K562 (cell line): ENCODE results near the gene LRIT3. TPM values are rescaled to one million over a fixed set of nuclear protein-coding genes. Genes with fewer than 3 reads are reported as not detected.

Experiments used
- ATAC-seq: fragments of 200-7000 bp; cut with Tn5 transposase; 3 replicates; pipeline ENCODE4 v1.9.1; 2020; ENCODE audit warnings: moderate library complexity
- BruUV-seq: library from RNA; stranded (reverse); fragments of 400-500 nt; replicated peaks from 2 replicates; lab custom pipeline; 2021; lab: Mats Ljungman, UMichigan
- CTCF ChIA-PET: fragments of 300-600 bp; formaldehyde crosslinking; extraction: SDS; loops from one replicate; lab custom pipeline; 2021; ENCODE audit warnings: low intra/inter-chr PET ratio; lab: Yijun Ruan, JAX
- POLR2A ChIA-PET: fragments of 300-600, 350-650 bp; sonication (Branson Sonifier 250); formaldehyde crosslinking; extraction: SDS; loops from one replicate; lab custom pipeline; 2021; ENCODE audit warnings: antibody characterized with exemption, inconsistent platforms; lab: Yijun Ruan, JAX
- DNase-seq, 4 experiments: peaks; one replicate each; pipeline versions ENCODE4 v3.0.0 to v3.0.0-alpha.2; 2011 to 2018; ENCODE audit warnings: low spot score in 3 of 4, mixed read lengths in 3 of 4; ENCODE audit errors: extremely low read depth in 1 of 4
- FAIRE-seq: peaks from 2 replicates; lab custom pipeline; 2011; peaks lifted over from hg19 to GRCh38; lab: Jason Lieb, UNC
- H2AFZ ChIP-seq: 2 replicates; pipeline ENCODE4 v1.6.0; 2011; ENCODE audit warnings: low read depth, low read length, control low read depth, inconsistent platforms
- H3K27ac ChIP-seq: fragments of 200-600 bp; 3 replicates; pipeline ENCODE4 v1.8.0; 2011; ENCODE audit warnings: low read depth, mild to moderate bottlenecking, control low read depth, inconsistent platforms, low read length, moderate library complexity, mixed read lengths; ENCODE audit errors: extremely low read depth
- H3K27me3 ChIP-seq, 2 experiments: fragments of 300-600 bp in 1 of 2; 2 replicates in 1 of 2; 3 replicates in 1 of 2; pipeline versions ENCODE4 v1.6.0 to v1.8.0; 2011; ENCODE audit warnings: inconsistent platforms in 2 of 2, low read length in 2 of 2, mild to moderate bottlenecking in 1 of 2, mixed read lengths in 1 of 2, moderate library complexity in 1 of 2; ENCODE audit not compliant: control insufficient read depth in 2 of 2, insufficient read depth in 2 of 2
- H3K36me3 ChIP-seq: fragments of 300-600 bp; 3 replicates; pipeline ENCODE4 v1.8.0; 2011; ENCODE audit warnings: mild to moderate bottlenecking, low read length, inconsistent platforms; ENCODE audit not compliant: control insufficient read depth, insufficient read depth
- H3K4me1 ChIP-seq, 2 experiments: fragments of 200-600 bp in 1 of 2; replicated peaks in 1 of 2; 2 replicates in 1 of 2; 3 replicates in 1 of 2; pipeline versions ENCODE4 v1.5.1 to v1.8.0; 2011; ENCODE audit warnings: inconsistent platforms in 2 of 2, low read length in 2 of 2, mild to moderate bottlenecking in 1 of 2, mixed read lengths in 1 of 2, moderate library complexity in 1 of 2; ENCODE audit not compliant: control insufficient read depth in 2 of 2, insufficient read depth in 2 of 2
- H3K4me2 ChIP-seq: 2 replicates; pipeline ENCODE4 v1.6.1; 2011; ENCODE audit warnings: low read length, control low read depth, inconsistent platforms, mixed read lengths; ENCODE audit not compliant: insufficient read depth
- H3K4me3 ChIP-seq: fragments of 200-600 bp; sonication (generic), shearing (Covaris generic); 2 replicates; pipeline ENCODE4 v1.5.1; 2016; ENCODE audit warnings: control low read depth, inconsistent platforms
- H3K79me2 ChIP-seq: fragments of 200-600 bp; 3 replicates; pipeline ENCODE4 v1.8.0; 2011; ENCODE audit warnings: low read length, inconsistent platforms; ENCODE audit not compliant: control insufficient read depth, insufficient read depth
- H3K9ac ChIP-seq, 2 experiments: 2 replicates each; pipeline versions ENCODE4 v1.6.0 to v1.6.1; 2011; ENCODE audit warnings: low read depth in 2 of 2, low read length in 2 of 2, control low read depth in 1 of 2, inconsistent platforms in 1 of 2, mild to moderate bottlenecking in 1 of 2, mixed read lengths in 1 of 2; ENCODE audit not compliant: insufficient read depth in 1 of 2
- H3K9me1 ChIP-seq: one replicate; pipeline ENCODE4 v1.6.0; 2011; ENCODE audit warnings: inconsistent platforms, mild to moderate bottlenecking, low read length, moderate library complexity; ENCODE audit not compliant: control insufficient read depth, insufficient read depth
- H3K9me3 ChIP-seq: replicated peaks from 2 replicates; pipeline ENCODE4 v1.5.1; 2011; ENCODE audit warnings: low read depth, low read length, inconsistent platforms; ENCODE audit not compliant: control insufficient read depth, insufficient read depth
- H4K20me1 ChIP-seq: replicated peaks from 2 replicates; pipeline ENCODE4 v1.6.1; 2011; ENCODE audit warnings: low read length, inconsistent platforms, mixed read lengths; ENCODE audit not compliant: control insufficient read depth, insufficient read depth
- BACH1 ChIP-seq: fragments of 200-800 bp; sonication (Bioruptor generic); IDR thresholded peaks from 2 replicates; pipeline ENCODE4 v1.6.1; 2016; ENCODE audit warnings: missing genetic modification characterization, missing compliant biosample characterization
- BHLHE40 ChIP-seq: IDR thresholded peaks from 2 replicates; pipeline ENCODE4 v1.6.1; 2011; ENCODE audit warnings: low read length, improper control_type of control experiment
- CBFA2T2 ChIP-seq: fragments of 450-650 bp; conservative IDR thresholded peaks from 2 replicates; pipeline ENCODE4 v1.6.1; 2017; ENCODE audit warnings: mild to moderate bottlenecking
- CREB1 ChIP-seq, 2 experiments: sonication (generic) in 1 of 2; formaldehyde crosslinking in 1 of 2; IDR thresholded peaks; 2 replicates each; pipeline versions ENCODE4 v1.6.1 to v1.8.0; 2012 to 2022; ENCODE audit warnings: inconsistent platforms in 1 of 2, mild to moderate bottlenecking in 1 of 2, missing genetic modification reagents in 1 of 2, moderate library complexity in 1 of 2
- DMBX1 ChIP-seq: fragments of 250-450 bp; sonication (Bioruptor Pico); IDR thresholded peaks from 2 replicates; pipeline ENCODE4 v1.8.0; 2022; ENCODE audit warnings: inconsistent platforms, mild to moderate bottlenecking, moderate library complexity, borderline replicate concordance
- E2F6 ChIP-seq, 2 experiments: IDR thresholded peaks; 2 replicates each; pipeline ENCODE4 v1.6.1; 2011; ENCODE audit warnings: borderline replicate concordance in 1 of 2, control low read depth in 1 of 2, low read depth in 1 of 2, low read length in 1 of 2, mild to moderate bottlenecking in 1 of 2, mixed read lengths in 1 of 2, moderate library complexity in 1 of 2; ENCODE audit not compliant: insufficient read depth in 1 of 2, insufficient read length in 1 of 2, poor library complexity in 1 of 2, severe bottlenecking in 1 of 2; ENCODE audit errors: extremely low read depth in 1 of 2
- ETS1 ChIP-seq: conservative IDR thresholded peaks from 2 replicates; pipeline ENCODE4 v1.6.1; 2011; ENCODE audit warnings: low read depth, mild to moderate bottlenecking, low read length; ENCODE audit not compliant: control insufficient read depth
- ETV1 ChIP-seq: fragments of 450-650 bp; conservative IDR thresholded peaks from 2 replicates; pipeline ENCODE4 v1.6.1; 2016; ENCODE audit warnings: missing genetic modification characterization, control low read depth, low read depth, missing compliant biosample characterization
- HNRNPL ChIP-seq: fragments of 200-400 bp; formaldehyde crosslinking; IDR thresholded peaks from 2 replicates; pipeline ENCODE4 v1.6.1; 2017; ENCODE audit warnings: low read depth, mild to moderate bottlenecking, low read length
- MED1 ChIP-seq: sonication (generic); formaldehyde crosslinking; IDR thresholded peaks from 2 replicates; pipeline ENCODE4 v1.8.1; 2023; ENCODE audit warnings: missing genetic modification reagents, borderline replicate concordance
- RAD51 ChIP-seq: fragments of 450-650 bp; IDR thresholded peaks from 2 replicates; pipeline ENCODE4 v1.7.1; 2016; ENCODE audit warnings: low read depth, mild to moderate bottlenecking, borderline replicate concordance
- SMARCA5 ChIP-seq: fragments of 450-650 bp; IDR thresholded peaks from 2 replicates; pipeline ENCODE4 v1.6.1; 2016
- SREBF1 ChIP-seq: fragments of 150-350 bp; IDR thresholded peaks from 2 replicates; pipeline ENCODE4 v1.6.1; 2014; ENCODE audit warnings: antibody characterized with exemption, low read depth, low read length, borderline replicate concordance
- ZNF174 ChIP-seq: fragments of 250-450 bp; sonication (Bioruptor Pico); IDR thresholded peaks from 2 replicates; pipeline ENCODE4 v1.4.0; 2020; ENCODE audit warnings: mild to moderate bottlenecking
- ZNF76 ChIP-seq: fragments of 250-450 bp; sonication (Bioruptor Pico); IDR thresholded peaks from 2 replicates; pipeline ENCODE4 v1.4.0; 2020; ENCODE audit warnings: mild to moderate bottlenecking, moderate library complexity, borderline replicate concordance
- ZSCAN29 ChIP-seq: fragments of 450-650 bp; IDR thresholded peaks from 2 replicates; pipeline ENCODE4 v1.6.1; 2017
- WGBS: fragments of 100-300 bp; shearing (Covaris generic); methylation state at CpG from one replicate; pipeline ENCODE4 v1.1.6; 2016; ENCODE audit warnings: low coverage, mixed read lengths; ENCODE audit not compliant: insufficient coverage; ENCODE audit errors: missing lambda C conversion rate; 5-methylcytosine and 5-hydroxymethylcytosine counted together
- in situ Hi-C: fragments of 300-500 bp; cut with MboI; formaldehyde crosslinking; loops from 4 replicates; pipeline ENCODE4 v1.15.0; 2018; ENCODE audit warnings: inconsistent platforms, mixed read lengths
- intact Hi-C: fragments of 100-400 bp; cut with micrococcal nuclease; formaldehyde crosslinking; loops from 2 replicates; pipeline ENCODE4 v1.14.2; 2022
- polyA plus RNA-seq, 8 experiments: library from polyadenylated mRNA; depleted of rRNA in 4 of 8; stranded (reverse) in 5 of 8; unstranded in 3 of 8; fragments of >200 nt; fragmentation: Nextera tagmentation in 2 of 8; fragmentation: Illumina TruSeq in 1 of 8; extraction: Ambion mirVana in 2 of 8; extraction: Trizol in 1 of 8; gene quantifications; 2 replicates each; pipeline versions ENCODE4 v1.2.1 to v1.2.3, GENCODE V29; 2011 to 2014; ENCODE audit warnings: inconsistent platforms in 1 of 8, missing spikeins in 1 of 8
- total RNA-seq, 7 experiments: library from RNA; depleted of rRNA in 6 of 7; stranded (reverse); fragments of >200 nt in 6 of 7; fragmentation: Illumina TruSeq in 2 of 7; extraction: Trizol in 2 of 7; gene quantifications; 2 replicates each; pipeline versions ENCODE4 v1.2.1 to v1.2.3, GENCODE V29; 2011 to 2021; ENCODE audit warnings: low replicate concordance in 1 of 7
- TF ChIP-seq, protein P1 (sequence below): fragments of 250-450 bp; sonication (Bioruptor Pico); IDR thresholded peaks from 2 replicates; pipeline ENCODE4 v1.4.0; 2020; ENCODE audit warnings: mild to moderate bottlenecking, moderate library complexity

LRIT3 gene
- total and polyA plus RNA-seq, 9 of the 15 experiments (the other 6 are each of a cell fraction or from before 2014, with no cell fraction given), result 0.04 to 0.10 (median 0.04) TPM; not detected in 4

- TF ChIP-seq BACH1 (tag) (0 out of 2 replicates have a peak, but pooled peaks have one; percentile 33), MED1 (CRISPR knock-in tag) (no peak), HNRNPL (no peak), ZNF174 (no peak), BHLHE40 (no peak)
- TF ChIP-seq, all 486 proteins: peak for 7
These were observed 24.2 kb downstream of the LRIT3 start (continued) for GRCh38 chr4:109872065-109872464.

GRCh38 chr4:109872950-109873656 is 25.2 kb downstream of the LRIT3 start:
- no peak overlapping the region for H2AFZ ChIP-seq
- BruUV-seq, result no TSS peak
- H3K27ac ChIP-seq, result no peak overlapping the region
- no peak for FAIRE-seq
- in situ Hi-C loops (no loop called here), intact Hi-C loops (no loop called here)
- ChIA-PET CTCF (no interaction called here), POLR2A (interaction anchor here (1.4 kb wide), 1 partner anchor 14 kb away, joined by 4 read pairs; no protein-coding TSS in a partner anchor)
- H3K9me3 ChIP-seq, result no peaks in the 10 kb centered on the region
- H3K9me1 ChIP-seq, result no peaks in the 10 kb centered on the region
- no peaks in the 10 kb centered on the region for H3K27me3 ChIP-seq
- DNase-seq, result no peak
- H3K4me3 ChIP-seq, result no peak overlapping the region
- no peaks in the 10 kb centered on the region for H3K36me3 ChIP-seq
- peaks cover 0 to 12% of the 10 kb centered on the region in 2 experiments; a peak in 2 of 5 replicates for H3K4me1 ChIP-seq
- H3K4me2 ChIP-seq, result no peak overlapping the region
- no peaks in the 10 kb centered on the region for H4K20me1 ChIP-seq
- 49% methylated on average over 6 of the region's 6 CpGs for WGBS
- peak overlapping the region in 1 of 2 experiments; percentile 10; a peak in 1 of 4 replicates for H3K9ac ChIP-seq
- no peak for ATAC-seq
- no peaks in the 10 kb centered on the region for H3K79me2 ChIP-seq
- TF ChIP-seq CBFA2T2 (no peak), CREB1 (IDR thresholded peaks at IDR 0.05) (no peak), CREB1 (CRISPR knock-in tag; IDR thresholded peaks at IDR 0.05) (no peak), SMARCA5 (no peak), E2F6 (IDR thresholded peaks at IDR 0.05; ENCODE audit: borderline replicate concordance in 1 of 2, extremely low read depth in 1 of 2, insufficient read depth in 1 of 2, insufficient read length in 1 of 2, low read depth in 1 of 2, low read length in 1 of 2, poor library complexity in 1 of 2, severe bottlenecking in 1 of 2) (no peak), SREBF1 (no peak), DMBX1 (CRISPR knock-in tag) (peak; percentile 39; the same call in 1 of the 2 replicates), ETS1 (no peak), ZSCAN29 (no peak), RAD51 (no peak), ZNF76 (CRISPR knock-in tag) (0 out of 2 replicates have a peak, but pooled peaks have one; percentile 31), ETV1 (tag) (0 out of 2 replicates have a peak, but pooled peaks have one; percentile 23)
- TF ChIP-seq, protein P1, sequence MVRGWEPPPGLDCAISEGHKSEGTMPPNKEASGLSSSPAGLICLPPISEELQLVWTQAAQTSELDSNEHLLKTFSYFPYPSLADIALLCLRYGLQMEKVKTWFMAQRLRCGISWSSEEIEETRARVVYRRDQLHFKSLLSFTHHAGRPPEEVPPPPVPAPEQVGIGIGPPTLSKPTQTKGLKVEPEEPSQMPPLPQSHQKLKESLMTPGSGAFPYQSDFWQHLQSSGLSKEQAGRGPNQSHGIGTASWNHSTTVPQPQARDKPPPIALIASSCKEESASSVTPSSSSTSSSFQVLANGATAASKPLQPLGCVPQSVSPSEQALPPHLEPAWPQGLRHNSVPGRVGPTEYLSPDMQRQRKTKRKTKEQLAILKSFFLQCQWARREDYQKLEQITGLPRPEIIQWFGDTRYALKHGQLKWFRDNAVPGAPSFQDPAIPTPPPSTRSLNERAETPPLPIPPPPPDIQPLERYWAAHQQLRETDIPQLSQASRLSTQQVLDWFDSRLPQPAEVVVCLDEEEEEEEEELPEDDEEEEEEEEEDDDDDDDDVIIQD, result no peak
